HG03280 (cell line): Measurements from ENCODE around the gene FCAMR.

Experiments used
- ATAC-seq: cut with Tn5 transposase; IDR thresholded peaks from one replicate; pipeline ENCODE4 v1.9.1; 2021; ENCODE audit warnings: mild to moderate bottlenecking, moderate library complexity; ENCODE audit not compliant: unreplicated experiment

FCAMR gene

GRCh38 chr1:206970446-206970845 is at the start of gene FCAMR:
FCAMR (minus strand) TSS chr1:206970460; CDS start chr1:206970125, 335 bp downstream.
- no peak for ATAC-seq

GRCh38 chr1:207019661-207020060 is 49.4 kb upstream of the FCAMR start:
- ATAC-seq, result no peak

- no peak for ATAC-seq
These were observed 48.9 kb upstream of the FCAMR start for GRCh38 chr1:207019161-207019560.

- no peak for ATAC-seq
These were observed 48.4 kb upstream of the FCAMR start for GRCh38 chr1:207018707-207019106.

GRCh38 chr1:207017615-207018559 is 47.6 kb upstream of the FCAMR start:
- ATAC-seq, result no peak

- no peak for ATAC-seq
These were observed 45.5 kb upstream of the FCAMR start for GRCh38 chr1:207015791-207016190.

GRCh38 chr1:207014728-207015127 is 44.5 kb upstream of the FCAMR start:
- ATAC-seq, result no peak

GRCh38 chr1:207013321-207014085 is 43.2 kb upstream of the FCAMR start:
- no peak for ATAC-seq

GRCh38 chr1:207010726-207011125 is 40.5 kb upstream of the FCAMR start:
- no peak for ATAC-seq

- no peak for ATAC-seq
These were observed 39.7 kb upstream of the FCAMR start for GRCh38 chr1:207009945-207010344.

- ATAC-seq, result no peak
These were observed 39.1 kb upstream of the FCAMR start for GRCh38 chr1:207009182-207009850.

- no peak for ATAC-seq
These were observed 37.2 kb upstream of the FCAMR start for GRCh38 chr1:207007352-207008033.

GRCh38 chr1:207006914-207007313 is 36.7 kb upstream of the FCAMR start:
- ATAC-seq, result no peak

GRCh38 chr1:207006083-207006482 is 35.8 kb upstream of the FCAMR start:
- ATAC-seq, result no peak

GRCh38 chr1:207004931-207005830 is 34.9 kb upstream of the FCAMR start:
- no peak for ATAC-seq

- ATAC-seq, result no peak
These were observed 33.0 kb upstream of the FCAMR start for GRCh38 chr1:207003210-207003609.

- no peak for ATAC-seq
These were observed 32.5 kb upstream of the FCAMR start for GRCh38 chr1:207002724-207003146.

GRCh38 chr1:207001492-207002245 is 31.4 kb upstream of the FCAMR start:
- no peak for ATAC-seq
